GM23338 (cell line): Measurements from ENCODE around the gene SLC41A3. TPM values are rescaled to one million over a fixed set of nuclear protein-coding genes. Genes with fewer than 3 reads are reported as not detected.

Experiments
- ATAC-seq: fragments of 200-7000 bp; cut with Tn5 transposase; 3 replicates; pipeline ENCODE4 v1.9.1; 2020
- DNase-seq: peaks from one replicate; pipeline ENCODE4 v3.0.0-alpha.2; 2015; ENCODE audit warnings: low spot score
- H2AFZ ChIP-seq: fragments of 200-600 bp; sonication (generic); 2 replicates; pipeline ENCODE4 v1.8.0; 2016; ENCODE audit warnings: antibody characterized with exemption, mild to moderate bottlenecking, moderate library complexity
- H3F3A ChIP-seq: fragments of 200-600 bp; sonication (generic); replicated peaks from 2 replicates; pipeline ENCODE4 v1.8.0; 2017; ENCODE audit warnings: antibody characterized with exemption, mixed run types, low read depth
- H3K27ac ChIP-seq: fragments of 200-600 bp; sonication (generic); 2 replicates; pipeline ENCODE4 v1.6.1; 2016; ENCODE audit warnings: low read depth
- H3K27me3 ChIP-seq: fragments of 200-600 bp; sonication (generic); 2 replicates; pipeline ENCODE4 v1.8.0; 2016; ENCODE audit warnings: mild to moderate bottlenecking, mixed run types, moderate library complexity; ENCODE audit not compliant: insufficient read depth
- H3K36me3 ChIP-seq: fragments of 200-600 bp; sonication (generic); 2 replicates; pipeline ENCODE4 v1.8.0; 2016; ENCODE audit warnings: mild to moderate bottlenecking; ENCODE audit not compliant: insufficient read depth
- H3K4me1 ChIP-seq: fragments of 200-600 bp; sonication (generic); 2 replicates; pipeline ENCODE4 v1.8.0; 2016; ENCODE audit warnings: mild to moderate bottlenecking, moderate library complexity; ENCODE audit not compliant: insufficient read depth
- H3K4me2 ChIP-seq: fragments of 200-600 bp; sonication (generic); 2 replicates; pipeline ENCODE4 v1.7.1; 2017; ENCODE audit warnings: mixed run types
- H3K4me3 ChIP-seq: fragments of 200-600 bp; sonication (generic); 2 replicates; pipeline ENCODE4 v1.6.1; 2016; ENCODE audit warnings: mixed run types
- H3K79me2 ChIP-seq: fragments of 200-600 bp; sonication (generic); replicated peaks from 2 replicates; pipeline ENCODE4 v1.8.0; 2017; ENCODE audit warnings: mild to moderate bottlenecking; ENCODE audit not compliant: insufficient read depth
- H3K9me2 ChIP-seq: fragments of 200-600 bp; sonication (generic); 2 replicates; pipeline ENCODE4 v1.8.0; 2017; ENCODE audit not compliant: insufficient read depth
- H4K20me1 ChIP-seq: fragments of 200-600 bp; sonication (generic); replicated peaks from 2 replicates; pipeline ENCODE4 v1.8.0; 2017; ENCODE audit warnings: mild to moderate bottlenecking; ENCODE audit not compliant: insufficient read depth
- H3K27ac Mint-ChIP-seq: 2 replicates; pipeline ENCODE4 v1.8.0; 2020; ENCODE audit warnings: inconsistent platforms, mild to moderate bottlenecking, moderate library complexity, mixed read lengths
- H3K27me3 Mint-ChIP-seq: 3 replicates; pipeline ENCODE4 v1.8.0; 2022; ENCODE audit warnings: low read depth, mild to moderate bottlenecking, moderate library complexity, mixed read lengths, inconsistent platforms; ENCODE audit not compliant: insufficient read depth, poor library complexity
- H3K36me3 Mint-ChIP-seq: 3 replicates; pipeline ENCODE4 v1.8.0; 2021; ENCODE audit warnings: low read depth, mild to moderate bottlenecking, inconsistent platforms, moderate library complexity, mixed read lengths
- H3K4me1 Mint-ChIP-seq: 3 replicates; pipeline ENCODE4 v1.8.0; 2020; ENCODE audit warnings: mild to moderate bottlenecking, inconsistent platforms, mixed read lengths
- H3K4me3 Mint-ChIP-seq: 3 replicates; pipeline ENCODE4 v1.8.0; 2021; ENCODE audit warnings: moderate library complexity, mild to moderate bottlenecking, inconsistent platforms, mixed read lengths
- H3K9me3 Mint-ChIP-seq: 3 replicates; pipeline ENCODE4 v1.8.0; 2020; ENCODE audit warnings: moderate library complexity, mild to moderate bottlenecking, inconsistent platforms, mixed read lengths
- CREB1 ChIP-seq: fragments of 250-450 bp; sonication (Bioruptor Pico); IDR thresholded peaks from 2 replicates; pipeline ENCODE4 v1.5.0; 2020; ENCODE audit warnings: low read depth, mild to moderate bottlenecking, moderate library complexity
- CTCF ChIP-seq, 2 experiments: fragments of 200-600 bp in 1 of 2; sonication (generic) in 1 of 2; conservative IDR thresholded peaks; 2 replicates each; pipeline versions ENCODE4 v1.5.1 to v1.6.1; 2016 to 2017; ENCODE audit warnings: antibody characterized with exemption in 2 of 2, low read depth in 2 of 2, mild to moderate bottlenecking in 2 of 2, moderate library complexity in 1 of 2
- ETS1 ChIP-seq: IDR thresholded peaks from 2 replicates; pipeline ENCODE4 v1.6.1; 2016; ENCODE audit warnings: antibody characterized with exemption
- EZH2phosphoT487 ChIP-seq: fragments of 200-600 bp; sonication (generic); IDR thresholded peaks from one replicate; pipeline ENCODE4 v1.8.1; 2018; ENCODE audit warnings: antibody characterized with exemption; ENCODE audit not compliant: unreplicated experiment
- POLR2AphosphoS5 ChIP-seq: IDR thresholded peaks from 2 replicates; pipeline ENCODE4 v1.6.1; 2016; ENCODE audit warnings: antibody characterized with exemption, low read depth
- REST ChIP-seq: IDR thresholded peaks from one replicate; pipeline ENCODE4 v1.6.1; 2018; ENCODE audit warnings: antibody characterized with exemption; ENCODE audit not compliant: unreplicated experiment
- ZNF114 ChIP-seq: fragments of 250-450 bp; sonication (Bioruptor Pico); IDR thresholded peaks from 2 replicates; pipeline ENCODE4 v1.5.0; 2020; ENCODE audit warnings: mild to moderate bottlenecking, moderate library complexity
- ZNF331 ChIP-seq: fragments of 250-450 bp; sonication (Bioruptor Pico); IDR thresholded peaks from 2 replicates; pipeline ENCODE4 v1.5.0; 2020; ENCODE audit warnings: low read depth, mild to moderate bottlenecking, moderate library complexity
- ZNF462 ChIP-seq: fragments of 250-450 bp; sonication (Bioruptor Pico); IDR thresholded peaks from 2 replicates; pipeline ENCODE4 v1.5.0; 2020; ENCODE audit warnings: mild to moderate bottlenecking, moderate library complexity
- polyA plus RNA-seq: library from polyadenylated mRNA; unstranded; fragments of >200 nt; fragmentation: Nextera tagmentation; extraction: Ambion mirVana; gene quantifications from 2 replicates; pipeline ENCODE4 v1.2.1, GENCODE V29; 2016
- total RNA-seq: library from RNA; depleted of rRNA; stranded (reverse); fragments of >200 nt; shearing (Covaris generic); gene quantifications from 2 replicates; pipeline ENCODE4 v1.2.3, GENCODE V29; 2014

SLC41A3 gene
- total and polyA plus RNA-seq, 2 experiments from 2014 or later = 12.1 to 29.8 TPM

GRCh38 chr3:126109146-126109879 lies 25.4 kb upstream of the SLC41A3 start:
- H3K36me3 ChIP-seq = no peaks in the 10 kb centered on the region
- no peaks in the 10 kb centered on the region for H4K20me1 ChIP-seq
- H2AFZ ChIP-seq = no peak overlapping the region
- no peaks in the 10 kb centered on the region for H3F3A ChIP-seq
- no peaks in the 10 kb centered on the region for H3K36me3 Mint-ChIP-seq
- H3K9me2 ChIP-seq = no peaks in the 10 kb centered on the region
- H3K4me1 ChIP-seq = no peaks in the 10 kb centered on the region
- DNase-seq (no peak), ATAC-seq (no peak)
- no peak overlapping the region for H3K27ac ChIP-seq
- no peak overlapping the region for H3K4me3 Mint-ChIP-seq
- no peak for TF ChIP-seq REST
- TF ChIP-seq ETS1 = no peak
- no peak for TF ChIP-seq ZNF331 (CRISPR knock-in tag)
- no peak for TF ChIP-seq CREB1 (CRISPR knock-in tag)
- no peak for TF ChIP-seq ZNF462 (CRISPR knock-in tag)
- no peak for TF ChIP-seq POLR2AphosphoS5
- no peak for TF ChIP-seq ZNF114 (CRISPR knock-in tag)
- TF ChIP-seq CTCF (conservative IDR thresholded peaks at IDR 0.05; ENCODE audit: low read depth in 2 of 2) = no peak
- no peak for TF ChIP-seq EZH2phosphoT487
- no peaks in the 10 kb centered on the region for H3K79me2 ChIP-seq
- peaks cover 2% of the 10 kb centered on the region for H3K27me3 Mint-ChIP-seq
- no peak overlapping the region for H3K4me2 ChIP-seq
- no peak overlapping the region for H3K4me3 ChIP-seq
- no peak overlapping the region for H3K27ac Mint-ChIP-seq
- peaks cover 3% of the 10 kb centered on the region; the same call in 1 of the 3 replicates for H3K9me3 Mint-ChIP-seq
- H3K4me1 Mint-ChIP-seq = no peaks in the 10 kb centered on the region
- H3K27me3 ChIP-seq = no peaks in the 10 kb centered on the region
